SK-N-SH treated with all-trans-retinoic acid at 6 μM for 48 hours (cell line): ENCODE measurements around the gene HIKESHI.

Source experiments
- ATAC-seq: fragments of 200-7000 bp; cut with Tn5 transposase; 3 replicates; pipeline ENCODE4 v1.9.1; 2020; ENCODE audit warnings: mild to moderate bottlenecking, moderate library complexity
- ARNTL ChIP-seq: fragments of 450-650 bp; formaldehyde crosslinking; IDR thresholded peaks from 2 replicates; pipeline ENCODE4 v1.5.0; 2020; ENCODE audit warnings: low read depth, mild to moderate bottlenecking, moderate library complexity, borderline replicate concordance
- BACH2 ChIP-seq: fragments of 250-450 bp; sonication (Bioruptor Pico); IDR thresholded peaks from 2 replicates; pipeline ENCODE4 v1.9.0; 2021; ENCODE audit warnings: mild to moderate bottlenecking, borderline replicate concordance
- CSDC2 ChIP-seq: fragments of 250-450 bp; sonication (Bioruptor Pico); IDR thresholded peaks from 2 replicates; pipeline ENCODE4 v1.5.0; 2020; ENCODE audit warnings: mild to moderate bottlenecking, moderate library complexity
- ISL1 ChIP-seq: fragments of 250-450 bp; sonication (Bioruptor Pico); IDR thresholded peaks from 2 replicates; pipeline ENCODE4 v2.1.2; 2022; ENCODE audit warnings: mild to moderate bottlenecking, moderate library complexity
- OSR1 ChIP-seq: fragments of 250-450 bp; sonication (Bioruptor Pico); IDR thresholded peaks from 2 replicates; pipeline ENCODE4 v1.8.0; 2022; ENCODE audit warnings: moderate library complexity, mild to moderate bottlenecking, inconsistent platforms
- ZFP3 ChIP-seq: fragments of 250-450 bp; sonication (Bioruptor Pico); IDR thresholded peaks from 2 replicates; pipeline ENCODE4 v1.5.0; 2020; ENCODE audit warnings: mild to moderate bottlenecking, moderate library complexity
- ZFP30 ChIP-seq: fragments of 450-650 bp; formaldehyde crosslinking; IDR thresholded peaks from 2 replicates; pipeline ENCODE4 v1.5.0; 2022; ENCODE audit warnings: mild to moderate bottlenecking, moderate library complexity
- ZNF8 ChIP-seq: fragments of 450-650 bp; formaldehyde crosslinking; IDR thresholded peaks from 2 replicates; pipeline ENCODE4 v1.5.0; 2020; ENCODE audit warnings: mild to moderate bottlenecking, moderate library complexity
- TF ChIP-seq, protein P1 (sequence below): fragments of 250-450 bp; sonication (Bioruptor Pico); IDR thresholded peaks from 2 replicates; pipeline ENCODE4 v1.8.0; 2021; ENCODE audit warnings: low read depth, mild to moderate bottlenecking, moderate library complexity, borderline replicate concordance
- TF ChIP-seq, protein P2 (sequence below): fragments of 250-450 bp; sonication (Bioruptor Pico); IDR thresholded peaks from 2 replicates; pipeline ENCODE4 v1.5.0; 2020; ENCODE audit warnings: mild to moderate bottlenecking, moderate library complexity
- TF ChIP-seq, protein P3 (sequence below): fragments of 250-450 bp; sonication (Bioruptor Pico); IDR thresholded peaks from 2 replicates; pipeline ENCODE4 v1.8.0; 2020; ENCODE audit warnings: mild to moderate bottlenecking, moderate library complexity, borderline replicate concordance

The HIKESHI gene

DNA sequence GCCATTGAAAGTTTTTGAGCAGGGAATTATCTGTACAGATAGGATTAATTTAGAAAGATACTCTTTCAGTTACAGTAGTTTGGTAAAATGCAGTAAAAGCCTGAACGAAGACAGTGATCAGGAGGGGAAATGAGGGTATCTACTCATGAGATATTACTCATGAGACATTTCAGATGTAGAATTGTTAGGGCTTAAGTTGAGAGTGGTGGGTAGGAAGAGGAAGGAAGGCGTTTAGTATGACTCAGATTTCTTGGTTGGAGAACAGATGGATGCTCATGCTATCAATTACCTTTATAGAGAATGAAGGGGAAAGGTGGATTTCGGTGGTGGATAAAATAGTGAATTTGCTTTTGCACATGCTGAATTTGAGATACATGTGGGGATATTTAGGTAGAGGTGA, 88.4 kb downstream of the HIKESHI start:
- ATAC-seq, result no peak
- TF ChIP-seq ZFP30, result no peak
- TF ChIP-seq, protein P1, sequence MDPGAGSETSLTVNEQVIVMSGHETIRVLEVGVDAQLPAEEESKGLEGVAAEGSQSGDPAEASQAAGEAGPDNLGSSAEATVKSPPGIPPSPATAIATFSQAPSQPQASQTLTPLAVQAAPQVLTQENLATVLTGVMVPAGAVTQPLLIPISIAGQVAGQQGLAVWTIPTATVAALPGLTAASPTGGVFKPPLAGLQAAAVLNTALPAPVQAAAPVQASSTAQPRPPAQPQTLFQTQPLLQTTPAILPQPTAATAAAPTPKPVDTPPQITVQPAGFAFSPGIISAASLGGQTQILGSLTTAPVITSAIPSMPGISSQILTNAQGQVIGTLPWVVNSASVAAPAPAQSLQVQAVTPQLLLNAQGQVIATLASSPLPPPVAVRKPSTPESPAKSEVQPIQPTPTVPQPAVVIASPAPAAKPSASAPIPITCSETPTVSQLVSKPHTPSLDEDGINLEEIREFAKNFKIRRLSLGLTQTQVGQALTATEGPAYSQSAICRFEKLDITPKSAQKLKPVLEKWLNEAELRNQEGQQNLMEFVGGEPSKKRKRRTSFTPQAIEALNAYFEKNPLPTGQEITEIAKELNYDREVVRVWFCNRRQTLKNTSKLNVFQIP (CRISPR knock-in tag), result no peak
- TF ChIP-seq ARNTL (CRISPR knock-in tag), result no peak
- no peak for TF ChIP-seq ZNF8 (CRISPR knock-in tag)
- TF ChIP-seq, protein P2, sequence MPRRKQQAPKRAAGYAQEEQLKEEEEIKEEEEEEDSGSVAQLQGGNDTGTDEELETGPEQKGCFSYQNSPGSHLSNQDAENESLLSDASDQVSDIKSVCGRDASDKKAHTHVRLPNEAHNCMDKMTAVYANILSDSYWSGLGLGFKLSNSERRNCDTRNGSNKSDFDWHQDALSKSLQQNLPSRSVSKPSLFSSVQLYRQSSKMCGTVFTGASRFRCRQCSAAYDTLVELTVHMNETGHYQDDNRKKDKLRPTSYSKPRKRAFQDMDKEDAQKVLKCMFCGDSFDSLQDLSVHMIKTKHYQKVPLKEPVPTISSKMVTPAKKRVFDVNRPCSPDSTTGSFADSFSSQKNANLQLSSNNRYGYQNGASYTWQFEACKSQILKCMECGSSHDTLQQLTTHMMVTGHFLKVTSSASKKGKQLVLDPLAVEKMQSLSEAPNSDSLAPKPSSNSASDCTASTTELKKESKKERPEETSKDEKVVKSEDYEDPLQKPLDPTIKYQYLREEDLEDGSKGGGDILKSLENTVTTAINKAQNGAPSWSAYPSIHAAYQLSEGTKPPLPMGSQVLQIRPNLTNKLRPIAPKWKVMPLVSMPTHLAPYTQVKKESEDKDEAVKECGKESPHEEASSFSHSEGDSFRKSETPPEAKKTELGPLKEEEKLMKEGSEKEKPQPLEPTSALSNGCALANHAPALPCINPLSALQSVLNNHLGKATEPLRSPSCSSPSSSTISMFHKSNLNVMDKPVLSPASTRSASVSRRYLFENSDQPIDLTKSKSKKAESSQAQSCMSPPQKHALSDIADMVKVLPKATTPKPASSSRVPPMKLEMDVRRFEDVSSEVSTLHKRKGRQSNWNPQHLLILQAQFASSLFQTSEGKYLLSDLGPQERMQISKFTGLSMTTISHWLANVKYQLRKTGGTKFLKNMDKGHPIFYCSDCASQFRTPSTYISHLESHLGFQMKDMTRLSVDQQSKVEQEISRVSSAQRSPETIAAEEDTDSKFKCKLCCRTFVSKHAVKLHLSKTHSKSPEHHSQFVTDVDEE, result no peak
- TF ChIP-seq, protein P3, sequence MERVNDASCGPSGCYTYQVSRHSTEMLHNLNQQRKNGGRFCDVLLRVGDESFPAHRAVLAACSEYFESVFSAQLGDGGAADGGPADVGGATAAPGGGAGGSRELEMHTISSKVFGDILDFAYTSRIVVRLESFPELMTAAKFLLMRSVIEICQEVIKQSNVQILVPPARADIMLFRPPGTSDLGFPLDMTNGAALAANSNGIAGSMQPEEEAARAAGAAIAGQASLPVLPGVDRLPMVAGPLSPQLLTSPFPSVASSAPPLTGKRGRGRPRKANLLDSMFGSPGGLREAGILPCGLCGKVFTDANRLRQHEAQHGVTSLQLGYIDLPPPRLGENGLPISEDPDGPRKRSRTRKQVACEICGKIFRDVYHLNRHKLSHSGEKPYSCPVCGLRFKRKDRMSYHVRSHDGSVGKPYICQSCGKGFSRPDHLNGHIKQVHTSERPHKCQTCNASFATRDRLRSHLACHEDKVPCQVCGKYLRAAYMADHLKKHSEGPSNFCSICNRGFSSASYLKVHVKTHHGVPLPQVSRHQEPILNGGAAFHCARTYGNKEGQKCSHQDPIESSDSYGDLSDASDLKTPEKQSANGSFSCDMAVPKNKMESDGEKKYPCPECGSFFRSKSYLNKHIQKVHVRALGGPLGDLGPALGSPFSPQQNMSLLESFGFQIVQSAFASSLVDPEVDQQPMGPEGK (CRISPR knock-in tag), result no peak
- TF ChIP-seq ZFP3 (CRISPR knock-in tag), result no peak
- TF ChIP-seq OSR1 (CRISPR knock-in tag), result no peak
- no peak for TF ChIP-seq ISL1 (CRISPR knock-in tag)
- TF ChIP-seq BACH2, result no peak
- TF ChIP-seq, all 23 proteins: peak for 0

DNA sequence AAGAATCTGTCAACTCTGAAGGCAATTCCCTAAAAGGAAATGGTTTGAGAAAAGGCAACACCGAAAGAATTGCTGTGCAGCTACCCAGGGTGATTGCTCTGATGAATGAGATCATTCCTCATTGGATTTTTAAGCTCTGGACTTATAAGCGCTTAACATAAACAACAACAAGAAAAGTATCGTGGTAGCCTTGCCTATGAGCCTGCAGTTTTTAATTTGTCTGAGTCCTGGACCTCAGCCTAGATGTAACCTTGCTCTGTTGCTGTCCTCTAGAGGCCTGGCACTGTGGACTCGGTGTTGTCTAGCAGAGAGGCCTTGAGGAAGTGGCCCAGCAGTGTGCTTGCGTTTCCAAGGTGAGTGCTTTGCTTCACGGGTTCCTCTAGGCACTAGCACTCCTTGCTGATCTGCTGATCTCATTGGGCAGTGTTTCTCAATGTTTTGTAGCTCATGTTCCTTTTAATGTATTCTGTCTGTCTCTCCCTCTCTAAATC, 93.1 kb downstream of the HIKESHI start:
- no peak for TF ChIP-seq CSDC2 (CRISPR knock-in tag)
- peak; percentile 80 for ATAC-seq
